Measurements from ENCODE around the gene NOS1. TPM values are rescaled to one million over a fixed set of nuclear protein-coding genes. Genes with fewer than 3 reads are reported as not detected.

The NOS1 gene
- polyA plus RNA-seq, 3 donors: 0.68 to 0.86 (median 0.71) TPM

Other genes with a start within 250 kb of the NOS1 start
- 10 to 100 TPM; 60.4 to 62.6 (median 60.4) TPM for gene FBXO21, start 171.2 kb downstream of the NOS1 start, polyA plus RNA-seq (ENCODE audit: insufficient read length in 3 of 3)

Data from right renal cortex interstitium (tissue), 3 donors.